Muscle of back (tissue), 11 donors: ENCODE measurements around the gene DDB1. TPM values are rescaled to one million over a fixed set of nuclear protein-coding genes. Genes with fewer than 3 reads are reported as not detected.
A peak's percentile ranks its signal among the peaks of the same experiment; 100 is the strongest.
"Not testable (repeated sequence)": the region's sequence is repeated elsewhere in the genome, so short reads cannot be mapped to it uniquely, and the experiment has no call there.

ENCODE experiments used
- DNase-seq, 3 donors: peaks; one replicate each; pipeline versions ENCODE4 v3.0.0 to v3.0.0-alpha.2; 2013
- polyA plus RNA-seq, 10 donors: library from polyadenylated mRNA; unstranded; fragments of 120-200 nt; gene quantifications; one replicate each; pipeline ENCODE4 v1.2.1, GENCODE V29; 2013; ENCODE audit not compliant: insufficient read length in 10 of 10

The DDB1 gene
- polyA plus RNA-seq, 10 donors, result 148 to 211 (median 188) TPM

- DNase-seq, result no peak
Observed at GRCh38 chr11:61273178-61274078, 59.5 kb downstream of the DDB1 start.

- DNase-seq, result no peak
Observed at GRCh38 chr11:61272731-61273130, 60.2 kb downstream of the DDB1 start.

- DNase-seq, result no peak
Observed at GRCh38 chr11:61270354-61271076, 62.4 kb downstream of the DDB1 start.

- no peak for DNase-seq
Observed at GRCh38 chr11:61268588-61269250, 64.2 kb downstream of the DDB1 start.

- no peak for DNase-seq
Observed at GRCh38 chr11:61267437-61267841, 65.5 kb downstream of the DDB1 start.

- no peak for DNase-seq
Observed at GRCh38 chr11:61266602-61267001, 66.3 kb downstream of the DDB1 start.

GRCh38 chr11:61265357-61265756 is 67.5 kb downstream of the DDB1 start:
- no peak for DNase-seq

- no peak for DNase-seq
Observed at GRCh38 chr11:61264795-61265194, 68.1 kb downstream of the DDB1 start.

- DNase-seq, result no peak
Observed at GRCh38 chr11:61264371-61264770, 68.5 kb downstream of the DDB1 start.

GRCh38 chr11:61259363-61259762 is 73.5 kb downstream of the DDB1 start:
- no peak for DNase-seq

GRCh38 chr11:61258546-61258945 is 74.4 kb downstream of the DDB1 start:
- DNase-seq, result no peak

GRCh38 chr11:61256710-61257482 is 76.0 kb downstream of the DDB1 start:
- no peak for DNase-seq

GRCh38 chr11:61254403-61255025 is 78.4 kb downstream of the DDB1 start:
- peak; percentile 20 to 62 (median 35) for DNase-seq

GRCh38 chr11:61252332-61252731 is 80.6 kb downstream of the DDB1 start:
- not testable (repeated sequence) for DNase-seq

GRCh38 chr11:61250796-61251765 is 81.8 kb downstream of the DDB1 start:
- peak; percentile 48 to 93 (median 72) for DNase-seq
